RCC 7860 (cell line): ENCODE data around the gene TDRD12.
"Not testable (repeated sequence)": the region's sequence is repeated elsewhere in the genome, so short reads cannot be mapped to it uniquely, and the experiment has no call there.

Experiments used
- DNase-seq: peaks from one replicate; pipeline ENCODE4 v3.0.0-alpha.2; 2015; ENCODE audit warnings: low spot score
- FAIRE-seq: peaks from 2 replicates; lab custom pipeline; 2012; peaks lifted over from hg19 to GRCh38; lab: Jason Lieb, UNC

The TDRD12 gene

GRCh38 chr19:32865326-32865725, 145.8 kb downstream of the TDRD12 start:
- DNase-seq (no peak), FAIRE-seq (no peak)

- DNase-seq, result no peak
- no peak for FAIRE-seq
Observed at GRCh38 chr19:32866061-32866460, 146.5 kb downstream of the TDRD12 start.

- DNase-seq (no peak), FAIRE-seq (no peak)
Observed at GRCh38 chr19:32866564-32867265, 147.1 kb downstream of the TDRD12 start.

GRCh38 chr19:32867436-32867835, 147.9 kb downstream of the TDRD12 start:
- not testable (repeated sequence) for FAIRE-seq, DNase-seq

- FAIRE-seq (no peak), DNase-seq (no peak)
Observed at GRCh38 chr19:32868206-32868950, 148.8 kb downstream of the TDRD12 start.

DNA sequence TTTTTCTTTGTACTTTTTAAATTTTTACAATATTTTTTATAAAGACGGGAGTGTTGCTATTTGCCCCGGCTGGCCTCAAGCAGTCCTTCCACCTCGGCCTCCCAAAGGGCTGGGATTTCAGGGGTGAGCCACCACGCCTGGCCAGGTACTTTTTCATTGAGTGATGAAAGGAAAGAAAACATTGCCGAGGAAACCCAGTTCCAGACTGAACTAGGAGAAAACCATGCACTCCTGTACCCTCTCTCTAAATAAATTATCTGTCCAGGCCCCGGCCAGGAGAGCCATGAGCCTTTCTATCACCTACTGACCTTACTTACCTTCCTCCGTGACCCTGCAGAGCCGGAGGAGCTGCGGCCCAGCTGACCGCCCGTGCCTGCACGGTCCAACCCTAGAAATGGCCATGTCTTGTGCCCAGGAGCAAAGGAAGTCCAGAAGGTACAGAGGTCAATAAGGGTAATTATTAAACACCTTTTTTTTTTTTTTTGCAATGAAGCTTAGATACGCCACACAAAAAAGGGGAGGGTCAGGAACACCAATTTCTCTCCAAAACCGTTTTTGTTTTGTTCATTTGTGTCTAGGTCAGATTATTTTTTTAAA, 149.9 kb downstream of the TDRD12 start, which contains the start of gene SLC7A9:
SLC7A9 (minus strand) TSS at position 399 of the 597 bp plus-strand sequence. CDS start 1,233 bp downstream, outside the sequence.
- no peak for DNase-seq
- FAIRE-seq, result no peak

- no peak for DNase-seq
- no peak for FAIRE-seq
Observed at GRCh38 chr19:32869966-32870573, 150.5 kb downstream of the TDRD12 start.

DNA sequence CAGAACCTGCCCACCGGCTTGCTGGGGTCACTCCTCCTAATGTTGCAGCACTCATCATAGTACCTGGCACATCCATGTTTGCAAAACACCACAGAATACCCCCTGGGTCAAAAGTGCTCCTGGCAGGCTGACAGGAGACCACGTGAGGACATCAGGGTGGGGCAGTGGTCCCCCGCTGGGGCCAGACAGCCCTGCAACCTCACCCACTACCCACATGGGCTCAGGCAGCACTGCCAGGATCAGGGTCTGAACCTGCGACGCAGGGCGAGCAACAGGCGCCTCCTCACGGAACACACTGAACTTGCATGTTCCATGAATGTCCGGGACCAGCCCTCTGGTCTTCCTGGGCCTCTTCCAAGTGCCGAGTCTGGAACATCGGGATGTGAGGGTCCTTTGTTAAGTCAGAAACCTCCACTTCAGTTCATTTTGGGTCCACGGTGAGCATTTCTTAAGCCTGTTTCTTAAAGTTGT, 151.4 kb downstream of the TDRD12 start:
- DNase-seq (no peak), FAIRE-seq (no peak)

GRCh38 chr19:32872391-32872790, 152.8 kb downstream of the TDRD12 start:
- no peak for FAIRE-seq

DNA sequence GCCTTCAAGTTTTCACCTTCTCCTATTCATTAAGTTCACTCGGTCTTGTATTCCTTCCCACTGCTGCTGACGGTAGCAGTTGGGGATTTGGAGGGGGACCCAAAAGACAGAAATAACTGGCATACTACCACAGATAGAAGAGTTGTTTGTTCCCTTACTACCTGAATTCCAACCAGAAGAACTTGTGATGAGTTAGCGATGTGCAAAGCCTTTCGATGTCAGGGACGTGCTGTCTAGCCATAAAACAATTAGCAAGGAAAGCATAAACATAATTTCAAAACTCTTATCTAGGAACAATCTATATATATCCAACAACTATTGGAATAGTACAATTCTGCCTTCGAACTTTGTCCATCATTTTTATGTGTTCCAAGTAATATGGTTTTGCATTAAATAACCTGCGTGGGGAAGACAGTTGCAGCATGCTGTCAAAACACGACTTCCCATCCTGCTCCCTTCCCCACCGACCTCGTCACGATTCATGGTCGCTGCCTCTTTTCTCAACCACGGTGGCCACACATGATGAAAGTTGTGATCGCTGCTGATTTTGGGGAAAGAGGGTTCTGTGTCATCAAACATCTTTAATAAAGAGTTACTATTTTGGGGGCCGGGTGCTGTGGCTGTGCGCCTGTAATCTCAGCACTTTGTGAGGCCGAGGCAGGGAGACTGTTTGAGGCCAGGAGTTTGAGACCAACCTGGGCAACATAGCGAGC, 153.8 kb downstream of the TDRD12 start:
- no peak for DNase-seq
- FAIRE-seq, result no peak

More at GRCh38 chr19:32872391-32872790, 152.8 kb downstream of the TDRD12 start:
- DNase-seq, result no peak

GRCh38 chr19:32874605-32875004, 155.0 kb downstream of the TDRD12 start:
- FAIRE-seq, result no peak
- no peak for DNase-seq

DNA sequence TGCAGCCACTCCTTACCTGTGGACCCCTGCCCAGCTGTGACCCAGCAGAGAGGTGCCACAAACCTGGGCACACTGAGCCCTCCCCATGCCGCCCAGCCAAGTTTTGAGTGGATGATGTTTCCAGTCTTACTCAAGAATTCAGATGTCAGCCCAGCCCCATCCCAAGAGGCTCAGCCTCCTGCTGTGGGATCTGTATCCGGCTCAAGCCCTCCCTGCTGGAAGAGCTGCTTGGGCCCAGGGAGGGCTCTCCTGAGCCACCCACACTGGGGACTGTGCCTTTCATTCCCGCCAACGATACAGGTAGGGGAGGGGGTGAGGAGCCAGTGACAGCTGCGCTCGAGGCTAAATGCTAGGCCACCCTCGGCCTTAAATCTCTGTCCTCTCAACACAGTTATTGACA, 155.9 kb downstream of the TDRD12 start:
- FAIRE-seq (no peak), DNase-seq (no peak)

GRCh38 chr19:32876236-32876918, 156.8 kb downstream of the TDRD12 start:
- DNase-seq (no peak), FAIRE-seq (no peak)

- DNase-seq, result no peak
- FAIRE-seq, result no peak
Observed at GRCh38 chr19:32876919-32877285, 157.3 kb downstream of the TDRD12 start.
